Tibial nerve (tissue), 4 donors: ENCODE measurements around the gene BMPR1B. TPM values are rescaled to one million over a fixed set of nuclear protein-coding genes. Genes with fewer than 3 reads are reported as not detected.

Experiments
- DNase-seq, 2 donors: peaks; one replicate each; pipeline ENCODE4 v3.0.0-alpha.2; 2019; ENCODE audit warnings: low spot score in 2 of 2
- H3K27ac ChIP-seq, 4 donors: fragments of 200-600 bp; sonication (generic) in 3 of 4; one replicate each; pipeline ENCODE4 v1.5.1; 2017 to 2019; ENCODE audit warnings: mild to moderate bottlenecking in 1 of 4
- H3K27me3 ChIP-seq, 2 donors: fragments of 200-600 bp; sonication (generic) in 1 of 2; one replicate each; pipeline versions ENCODE4 v1.5.1 to v1.6.0; 2017 to 2019
- H3K36me3 ChIP-seq, 3 donors: fragments of 200-600 bp; sonication (generic); one replicate each; pipeline ENCODE4 v1.5.1; 2018 to 2019
- H3K4me1 ChIP-seq, 4 donors: fragments of 200-600 bp; sonication (generic) in 3 of 4; one replicate each; pipeline ENCODE4 v1.5.1; 2017 to 2019
- H3K4me3 ChIP-seq, 4 donors: fragments of 200-600 bp; sonication (generic) in 3 of 4; one replicate each; pipeline ENCODE4 v1.5.1; 2017 to 2019; ENCODE audit warnings: mild to moderate bottlenecking in 1 of 4, moderate library complexity in 1 of 4
- H3K9me3 ChIP-seq, 4 donors: fragments of 200-600 bp; sonication (generic) in 3 of 4; one replicate each; pipeline ENCODE4 v1.5.1; 2017 to 2019
- CTCF ChIP-seq, 5 experiments: fragments of 200-600 bp in 3 of 5; fragments of 450-650 bp in 2 of 5; sonication (generic) in 3 of 5; IDR thresholded peaks; one replicate each; pipeline ENCODE4 v1.5.1; 2016 to 2019; ENCODE audit warnings: antibody characterized with exemption in 5 of 5, mild to moderate bottlenecking in 3 of 5, moderate library complexity in 2 of 5
- EP300 ChIP-seq, 2 donors: sonication (generic); formaldehyde crosslinking; IDR thresholded peaks; one replicate each; pipeline ENCODE4 v1.6.1; 2017; ENCODE audit warnings: antibody characterized with exemption in 2 of 2, mild to moderate bottlenecking in 1 of 2
- POLR2A ChIP-seq, 2 donors: fragments of 450-650 bp; IDR thresholded peaks; one replicate each; pipeline ENCODE4 v1.6.1; 2017; ENCODE audit warnings: antibody characterized with exemption in 2 of 2, mild to moderate bottlenecking in 2 of 2, moderate library complexity in 2 of 2
- WGBS, 2 donors: methylation state at CpG; one replicate each; pipeline ENCODE4 v1.1.5; 2018; 5-methylcytosine and 5-hydroxymethylcytosine counted together
- total RNA-seq, 4 donors: library from RNA; depleted of rRNA; stranded (reverse); fragments of >200 nt; gene quantifications; one replicate each; pipeline ENCODE4 v1.1.0, GENCODE V29; 2016

BMPR1B gene
- total RNA-seq, 4 donors from 2014 or later = 9.3 to 32.1 (median 26.1) TPM

- DNase-seq = no peak
- Histone ChIP-seq H3K4me1 (no peaks in the 10 kb centered on the region), H3K27ac (no peak overlapping the region), H3K9me3 (no peaks in the 10 kb centered on the region), H3K36me3 (no peaks in the 10 kb centered on the region), H3K27me3 (no peaks in the 10 kb centered on the region), H3K4me3 (no peak overlapping the region)
- no peak for TF ChIP-seq CTCF (IDR thresholded peaks at IDR 0.05)
- no peak for TF ChIP-seq EP300 (IDR thresholded peaks at IDR 0.05)
- no peak for TF ChIP-seq POLR2A (IDR thresholded peaks at IDR 0.05)
- whole genome bisulfite sequencing, 2 donors = 86 to 87% methylated on average over 3 of the region's 3 CpGs
Measured at GRCh38 chr4:95007998-95008397, 250.2 kb downstream of the BMPR1B start.

- Histone ChIP-seq H3K9me3 (no peaks in the 10 kb centered on the region), H3K4me1 (peaks cover 0 to 7% (median 0%) of the 10 kb centered on the region in 4 donors), H3K27ac (no peak overlapping the region), H3K36me3 (no peaks in the 10 kb centered on the region), H3K27me3 (no peaks in the 10 kb centered on the region), H3K4me3 (no peak overlapping the region)
- DNase-seq = no peak
- WGBS, 2 donors = 96 to 99% methylated on average over 2 of the region's 2 CpGs
- TF ChIP-seq EP300 (IDR thresholded peaks at IDR 0.05) (no peak), POLR2A (IDR thresholded peaks at IDR 0.05) (no peak), CTCF (IDR thresholded peaks at IDR 0.05) (no peak)
Measured at GRCh38 chr4:95013236-95013635, 255.5 kb downstream of the BMPR1B start.

GRCh38 chr4:95014068-95014467 lies 256.3 kb downstream of the BMPR1B start:
- H3K9me3 ChIP-seq = no peaks in the 10 kb centered on the region
- no peaks in the 10 kb centered on the region for H3K36me3 ChIP-seq
- H3K4me1 ChIP-seq = peaks cover 0 to 16% (median 0%) of the 10 kb centered on the region in 4 donors
- no peak overlapping the region for H3K4me3 ChIP-seq
- DNase-seq = no peak
- H3K27ac ChIP-seq = no peak overlapping the region
- H3K27me3 ChIP-seq = no peaks in the 10 kb centered on the region
- TF ChIP-seq CTCF (IDR thresholded peaks at IDR 0.05) (no peak), EP300 (IDR thresholded peaks at IDR 0.05) (no peak), POLR2A (IDR thresholded peaks at IDR 0.05) (no peak)
- WGBS, 2 donors = 87 to 95% methylated on average over 1 of the region's 1 CpG

- peaks cover 0 to 20% (median 2%) of the 10 kb centered on the region in 4 donors for H3K4me1 ChIP-seq
- H3K9me3 ChIP-seq = no peaks in the 10 kb centered on the region
- H3K27me3 ChIP-seq = no peaks in the 10 kb centered on the region
- H3K36me3 ChIP-seq = no peaks in the 10 kb centered on the region
- no peak for TF ChIP-seq POLR2A (IDR thresholded peaks at IDR 0.05)
- TF ChIP-seq EP300 (IDR thresholded peaks at IDR 0.05) = no peak
- no peak for TF ChIP-seq CTCF (IDR thresholded peaks at IDR 0.05)
- 75% methylated on average over 3 of the region's 3 CpGs for WGBS, 2 donors
- DNase-seq = no peak
- no peak overlapping the region for H3K4me3 ChIP-seq
- no peak overlapping the region for H3K27ac ChIP-seq
Measured at GRCh38 chr4:95017305-95018064, 259.7 kb downstream of the BMPR1B start.

GRCh38 chr4:95018785-95019184 lies 261.0 kb downstream of the BMPR1B start:
- Histone ChIP-seq H3K9me3 (no peaks in the 10 kb centered on the region), H3K4me1 (peaks cover 0 to 20% (median 2%) of the 10 kb centered on the region in 4 donors), H3K36me3 (no peaks in the 10 kb centered on the region), H3K27ac (no peak overlapping the region), H3K27me3 (no peaks in the 10 kb centered on the region), H3K4me3 (no peak overlapping the region)
- TF ChIP-seq EP300 (IDR thresholded peaks at IDR 0.05) = no peak
- no peak for TF ChIP-seq POLR2A (IDR thresholded peaks at IDR 0.05)
- TF ChIP-seq CTCF (IDR thresholded peaks at IDR 0.05) = no peak
- DNase-seq = no peak
- 32 to 37% methylated on average over 5 of the region's 5 CpGs for WGBS, 2 donors
